Trophoblast cell (in vitro differentiated cells and primary cell): Measurements from ENCODE around the gene CLEC2A.
A peak's percentile ranks its signal among the peaks of the same experiment; 100 is the strongest.
"Not testable (repeated sequence)": the region's sequence is repeated elsewhere in the genome, so short reads cannot be mapped to it uniquely, and the experiment has no call there.

Experiments used
- DNase-seq, 2 donors: peaks; one replicate each; pipeline ENCODE4 v3.0.0-alpha.2; 2016
- H2AFZ ChIP-seq: 2 replicates; pipeline ENCODE4 v1.6.1; 2013; ENCODE audit warnings: low read length, moderate library complexity, mild to moderate bottlenecking; ENCODE audit not compliant: insufficient read depth, poor library complexity
- H2AK5ac ChIP-seq: 2 replicates; pipeline ENCODE4 v1.6.1; 2013; ENCODE audit warnings: mild to moderate bottlenecking, low read length
- H2BK120ac ChIP-seq: 2 replicates; pipeline ENCODE4 v1.6.1; 2013; ENCODE audit warnings: low read length, mild to moderate bottlenecking, moderate library complexity; ENCODE audit not compliant: insufficient read depth, poor library complexity
- H2BK12ac ChIP-seq: 2 replicates; pipeline ENCODE4 v1.6.1; 2013; ENCODE audit warnings: mild to moderate bottlenecking, low read length, moderate library complexity
- H2BK5ac ChIP-seq: 2 replicates; pipeline ENCODE4 v1.6.1; 2013; ENCODE audit warnings: low read length, low read depth, moderate library complexity, mild to moderate bottlenecking; ENCODE audit not compliant: poor library complexity
- H3K14ac ChIP-seq: 2 replicates; pipeline ENCODE4 v1.6.1; 2013; ENCODE audit warnings: mild to moderate bottlenecking, low read length
- H3K18ac ChIP-seq: 2 replicates; pipeline ENCODE4 v1.6.1; 2013; ENCODE audit warnings: mild to moderate bottlenecking, low read length
- H3K23ac ChIP-seq: 2 replicates; pipeline ENCODE4 v1.6.1; 2013; ENCODE audit warnings: low read length
- H3K27ac ChIP-seq: 2 replicates; pipeline ENCODE4 v1.5.1; 2013; ENCODE audit warnings: low read depth, mild to moderate bottlenecking, inconsistent platforms, low read length, moderate library complexity
- H3K27me3 ChIP-seq: 2 replicates; pipeline ENCODE4 v1.6.1; 2013; ENCODE audit warnings: inconsistent platforms, mild to moderate bottlenecking, low read length, moderate library complexity; ENCODE audit not compliant: insufficient read depth
- H3K36me3 ChIP-seq, 2 experiments: 1 replicate in 1 of 2; 2 replicates in 1 of 2; pipeline ENCODE4 v1.6.1; 2013; ENCODE audit warnings: low read length in 2 of 2, mild to moderate bottlenecking in 2 of 2, moderate library complexity in 1 of 2; ENCODE audit not compliant: insufficient read depth in 2 of 2, control insufficient read depth in 1 of 2
- H3K4ac ChIP-seq: 2 replicates; pipeline ENCODE4 v1.6.1; 2013; ENCODE audit warnings: low read depth, mild to moderate bottlenecking, low read length, moderate library complexity
- H3K4me1 ChIP-seq, 2 experiments: 1 replicate in 1 of 2; 2 replicates in 1 of 2; pipeline ENCODE4 v1.6.1; 2013; ENCODE audit warnings: low read length in 2 of 2, mild to moderate bottlenecking in 2 of 2, moderate library complexity in 1 of 2; ENCODE audit not compliant: insufficient read depth in 2 of 2, control insufficient read depth in 1 of 2
- H3K4me2 ChIP-seq: 2 replicates; pipeline ENCODE4 v1.6.1; 2013; ENCODE audit warnings: inconsistent platforms, mild to moderate bottlenecking, low read length, moderate library complexity
- H3K4me3 ChIP-seq: 2 replicates; pipeline ENCODE4 v1.5.1; 2013; ENCODE audit warnings: mild to moderate bottlenecking, low read depth, low read length, inconsistent platforms
- H3K79me1 ChIP-seq: one replicate; pipeline ENCODE4 v1.6.1; 2013; ENCODE audit warnings: low read length
- H3K79me2 ChIP-seq: 2 replicates; pipeline ENCODE4 v1.6.1; 2013; ENCODE audit warnings: low read length, mild to moderate bottlenecking; ENCODE audit not compliant: control insufficient read depth, insufficient read depth, poor library complexity
- H3K9ac ChIP-seq: 2 replicates; pipeline ENCODE4 v1.6.1; 2013; ENCODE audit warnings: mild to moderate bottlenecking, low read length
- H3K9me3 ChIP-seq: 2 replicates; pipeline ENCODE4 v1.6.1; 2013; ENCODE audit warnings: low read depth, mild to moderate bottlenecking, control low read depth, inconsistent platforms, low read length; ENCODE audit not compliant: insufficient read depth
- H4K12ac ChIP-seq: 2 replicates; pipeline ENCODE4 v1.6.1; 2013; ENCODE audit warnings: low read depth, mild to moderate bottlenecking, low read length, moderate library complexity
- H4K8ac ChIP-seq: 2 replicates; pipeline ENCODE4 v1.6.1; 2013; ENCODE audit warnings: low read depth, mild to moderate bottlenecking, low read length, moderate library complexity
- H4K91ac ChIP-seq: one replicate; pipeline ENCODE4 v1.6.1; 2013; ENCODE audit warnings: low read depth, mild to moderate bottlenecking, low read length, moderate library complexity
- WGBS: extraction: QIAGEN DNeasy Blood & Tissue Kit; methylation state at CpG from one replicate; pipeline ENCODE4 v1.1.7; 2013; ENCODE audit warnings: missing lambda C conversion rate; ENCODE audit not compliant: insufficient read length, insufficient coverage; ENCODE audit errors: extremely low coverage; 5-methylcytosine and 5-hydroxymethylcytosine counted together

Gene CLEC2A

DNA sequence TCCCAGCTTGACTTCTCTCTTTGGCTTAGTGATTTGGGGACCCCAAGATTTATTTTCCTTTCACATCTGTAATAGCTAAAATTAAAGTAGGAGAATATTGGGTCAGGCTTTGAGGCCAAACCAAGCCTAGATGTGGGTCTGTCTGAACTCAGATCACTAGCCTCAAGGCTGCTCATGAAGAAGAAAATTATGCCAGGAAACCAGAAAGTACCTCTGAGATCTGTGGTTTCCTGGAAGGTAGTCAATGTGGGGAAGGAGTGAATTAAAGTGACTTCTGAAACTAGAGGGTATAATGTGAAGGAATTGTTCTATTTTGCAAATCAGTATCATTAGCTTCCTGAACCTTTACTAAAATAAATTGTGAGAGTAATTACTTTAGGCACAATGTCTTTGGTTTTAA, 25.7 kb upstream of the CLEC2A start:
- H3K27ac ChIP-seq = no peak overlapping the region
- no peaks in the 10 kb centered on the region for H3K79me1 ChIP-seq
- H2AK5ac ChIP-seq = no peak overlapping the region
- H3K36me3 ChIP-seq = no peaks in the 10 kb centered on the region
- H2BK12ac ChIP-seq = no peak overlapping the region
- H3K14ac ChIP-seq = no peak overlapping the region
- no peak overlapping the region for H3K23ac ChIP-seq
- no peaks in the 10 kb centered on the region for H3K9me3 ChIP-seq
- no peak overlapping the region for H3K4ac ChIP-seq
- no peak for DNase-seq
- H2BK120ac ChIP-seq = no peak overlapping the region
- no peak overlapping the region for H3K9ac ChIP-seq
- H3K4me2 ChIP-seq = no peak overlapping the region
- H3K4me3 ChIP-seq = no peak overlapping the region
- no peak overlapping the region for H2BK5ac ChIP-seq
- no peak overlapping the region for H2AFZ ChIP-seq
- H3K27me3 ChIP-seq = no peaks in the 10 kb centered on the region
- H3K4me1 ChIP-seq = peaks cover 3 to 8% of the 10 kb centered on the region in 2 experiments
- no peaks in the 10 kb centered on the region for H3K79me2 ChIP-seq
- no peak overlapping the region for H4K8ac ChIP-seq
- H3K18ac ChIP-seq = no peak overlapping the region
- H4K12ac ChIP-seq = no peak overlapping the region
- H4K91ac ChIP-seq = no peak overlapping the region

DNA sequence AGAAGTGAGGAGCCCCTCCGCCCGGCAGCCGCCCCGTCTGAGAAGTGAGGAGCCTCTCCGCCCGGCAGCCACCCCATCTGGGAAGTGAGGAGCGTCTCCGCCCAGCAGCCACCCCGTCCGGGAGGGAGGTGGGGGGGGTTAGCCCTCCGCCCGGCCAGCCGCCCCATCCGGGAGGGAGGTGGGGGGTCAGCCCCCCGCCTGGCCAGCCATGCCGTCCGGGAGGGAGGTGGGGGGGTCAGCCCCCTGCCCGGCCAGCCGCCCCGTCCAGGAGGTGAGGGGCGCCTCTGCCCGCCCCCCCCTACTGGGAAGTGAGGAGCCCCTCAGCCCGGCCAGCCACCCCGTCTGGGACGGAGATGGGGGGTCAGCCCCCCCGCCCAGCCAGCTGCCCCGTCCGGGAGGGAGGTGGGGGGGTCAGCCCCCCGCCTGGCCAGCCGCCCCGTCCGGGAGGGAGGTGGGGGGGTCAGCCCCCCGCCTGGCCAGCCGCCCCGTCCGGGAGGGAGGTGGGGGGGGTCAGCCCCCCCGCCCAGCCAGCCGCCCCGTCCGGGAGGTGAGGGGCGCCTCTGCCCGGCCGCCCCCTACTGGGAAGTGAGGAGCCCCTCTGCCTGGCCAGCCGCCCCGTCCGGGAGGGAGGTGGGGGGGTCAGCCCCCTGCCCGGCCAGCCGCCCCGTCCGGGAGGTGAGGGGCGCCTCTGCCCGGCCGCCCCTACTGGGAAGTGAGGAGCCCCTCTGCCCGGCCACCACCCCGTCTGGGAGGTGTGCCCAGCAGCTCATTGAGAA, 21.0 kb upstream of the CLEC2A start:
- H3K4ac ChIP-seq, H2BK120ac ChIP-seq, H3K4me1 ChIP-seq, H4K91ac ChIP-seq, H3K23ac ChIP-seq, H3K79me2 ChIP-seq, H3K27me3 ChIP-seq, H4K8ac ChIP-seq, H3K18ac ChIP-seq, H3K9me3 ChIP-seq, DNase-seq, H2AFZ ChIP-seq, H3K36me3 ChIP-seq, H3K9ac ChIP-seq, H3K4me2 ChIP-seq, H3K27ac ChIP-seq, H2BK12ac ChIP-seq, H4K12ac ChIP-seq, H3K4me3 ChIP-seq, H2BK5ac ChIP-seq, H2AK5ac ChIP-seq, H3K79me1 ChIP-seq, H3K14ac ChIP-seq: not testable (repeated sequence)
- no CpG with 5 or more reads among the region's 55 CpGs for WGBS

DNA sequence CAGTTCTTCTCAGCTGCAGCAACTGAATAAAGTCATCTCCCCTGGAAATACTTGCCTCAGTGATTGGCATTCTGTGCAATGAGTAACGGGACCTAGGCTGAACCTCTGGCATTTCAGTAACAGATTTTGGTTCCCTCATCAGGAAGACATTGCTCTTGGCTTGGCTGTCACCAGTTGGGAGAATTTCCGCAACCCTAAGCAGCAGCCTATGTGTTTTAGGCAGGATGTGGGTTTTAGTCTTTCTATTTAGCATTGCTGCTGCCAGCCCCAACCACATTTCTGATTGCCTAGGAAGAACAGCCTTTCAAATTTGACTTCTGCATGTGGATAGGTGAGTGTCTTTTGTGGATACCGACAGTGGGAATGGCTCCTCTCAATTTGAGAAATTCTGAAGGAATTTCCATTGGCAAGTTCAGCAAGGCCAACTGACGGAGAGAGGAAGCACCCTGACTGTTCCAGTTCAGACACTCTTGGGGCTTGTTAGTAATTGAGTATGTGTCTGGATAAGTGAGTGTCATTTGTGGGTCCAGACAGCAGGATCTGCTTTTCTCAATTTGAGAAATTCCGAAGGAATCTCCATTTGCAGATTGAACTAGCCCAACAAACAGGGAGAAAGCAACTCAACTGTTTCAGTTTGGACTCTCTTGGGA, 19.0 kb upstream of the CLEC2A start:
- no peak overlapping the region for H3K23ac ChIP-seq
- H4K91ac ChIP-seq = no peak overlapping the region
- H4K8ac ChIP-seq = no peak overlapping the region
- no peak overlapping the region for H4K12ac ChIP-seq
- H2AK5ac ChIP-seq = no peak overlapping the region
- H3K4me2 ChIP-seq = no peak overlapping the region
- H2BK12ac ChIP-seq = no peak overlapping the region
- no peaks in the 10 kb centered on the region for H3K27me3 ChIP-seq
- no peaks in the 10 kb centered on the region for H3K36me3 ChIP-seq
- no peak overlapping the region for H3K9ac ChIP-seq
- H3K9me3 ChIP-seq = no peaks in the 10 kb centered on the region
- no peaks in the 10 kb centered on the region for H3K4me1 ChIP-seq
- H3K79me1 ChIP-seq = no peaks in the 10 kb centered on the region
- no peak overlapping the region for H3K14ac ChIP-seq
- H3K27ac ChIP-seq = no peak overlapping the region
- H3K79me2 ChIP-seq = no peaks in the 10 kb centered on the region
- no peak overlapping the region for H3K18ac ChIP-seq
- WGBS = no CpG with 5 or more reads among the region's 5 CpGs
- no peak overlapping the region for H2BK5ac ChIP-seq
- H2BK120ac ChIP-seq = no peak overlapping the region
- peak in 1 of 2 donors; percentile 12 for DNase-seq
- no peak overlapping the region for H3K4ac ChIP-seq
- H3K4me3 ChIP-seq = no peak overlapping the region
- no peak overlapping the region for H2AFZ ChIP-seq

DNA sequence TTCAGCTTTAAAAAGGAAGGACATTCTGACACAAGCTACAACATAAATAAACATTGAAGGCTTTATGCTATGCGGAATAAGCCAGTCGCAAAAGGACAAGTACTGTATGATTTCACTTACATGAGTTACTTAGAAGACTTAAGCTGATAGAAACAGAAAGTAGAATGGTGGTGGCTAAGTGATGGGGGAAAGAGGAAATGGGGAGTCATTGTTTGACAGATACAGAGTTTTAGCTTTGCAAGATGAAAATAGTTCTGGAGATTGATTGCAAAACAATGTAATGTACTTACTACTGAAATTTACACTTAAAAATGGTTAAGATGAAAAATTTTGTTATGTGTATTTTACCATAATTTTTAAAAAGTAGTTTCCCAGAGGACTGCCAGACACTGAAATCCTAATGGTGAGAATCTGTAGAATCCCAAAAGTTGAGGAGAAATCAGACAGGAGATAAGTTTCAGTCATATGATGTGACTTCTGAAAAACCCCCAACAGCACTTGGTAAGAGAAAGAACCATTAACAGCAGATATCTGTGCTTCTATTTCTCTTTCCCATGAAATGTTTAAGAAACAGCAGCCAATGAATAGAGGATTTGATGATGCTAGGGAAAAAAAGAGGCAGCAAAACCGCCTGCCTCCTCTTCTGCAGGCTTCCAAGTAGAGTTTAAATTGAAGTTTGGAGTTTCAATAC, 16.6 kb upstream of the CLEC2A start:
- H4K91ac ChIP-seq = no peak overlapping the region
- WGBS = no CpG with 5 or more reads among the region's 3 CpGs

More for the DNA sequence above, 16.6 kb upstream of the CLEC2A start:
- Histone ChIP-seq H4K8ac (no peak overlapping the region), H3K79me1 (no peaks in the 10 kb centered on the region), H3K14ac (no peak overlapping the region), H3K23ac (no peak overlapping the region), H3K36me3 (no peaks in the 10 kb centered on the region), H3K18ac (no peak overlapping the region), H2AFZ (no peak overlapping the region), H2BK120ac (no peak overlapping the region), H3K4ac (no peak overlapping the region), H3K9ac (no peak overlapping the region), H3K4me2 (no peak overlapping the region), H3K27ac (no peak overlapping the region), H3K9me3 (no peaks in the 10 kb centered on the region), H4K12ac (no peak overlapping the region), H3K79me2 (no peaks in the 10 kb centered on the region), H2BK5ac (no peak overlapping the region), H3K27me3 (no peaks in the 10 kb centered on the region), H3K4me3 (no peak overlapping the region), H2AK5ac (no peak overlapping the region), H3K4me1 (no peaks in the 10 kb centered on the region), H2BK12ac (no peak overlapping the region)
- DNase-seq = no peak
